ENCODE results near the gene FDXACB1.

FDXACB1 gene, protein sequence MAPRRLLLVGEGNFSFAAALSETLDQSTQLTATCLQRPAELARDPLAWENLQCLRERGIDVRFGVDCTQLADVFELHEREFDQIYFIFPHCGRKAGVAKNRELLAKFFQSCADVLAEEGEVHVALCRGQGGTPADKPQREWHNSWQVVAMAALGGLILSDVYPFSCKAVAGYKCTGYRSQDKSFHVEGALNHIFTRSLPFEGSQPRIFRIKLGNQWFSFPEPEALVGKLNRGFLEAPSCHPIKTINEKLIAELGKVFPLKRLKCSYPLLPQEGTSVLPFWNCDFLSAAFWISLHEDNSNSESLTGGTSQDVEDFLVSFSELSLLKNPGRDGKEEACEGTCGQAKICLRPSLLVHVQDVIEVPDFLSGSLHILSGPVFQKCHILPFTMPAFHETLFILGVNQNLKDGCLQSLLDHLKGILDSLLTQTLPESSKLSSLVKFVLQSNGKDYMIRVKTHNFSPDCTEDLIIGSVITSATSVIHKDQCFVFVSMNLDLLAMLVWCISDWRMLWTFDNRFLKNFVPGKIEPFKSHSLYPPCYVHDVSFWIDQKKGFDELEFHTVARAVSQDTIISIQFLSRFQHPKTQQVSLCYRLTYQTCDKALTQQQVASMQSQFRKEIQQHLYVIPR

GRCh38 chr11:111878849-111879636 is at the start of gene FDXACB1, which contains the start of gene CFAP68:
Gene FDXACB1, minus strand, starts transcription at chr11:111879165. Its CDS starts 33 bp downstream, at chr11:111879132.
Gene CFAP68, plus strand, starts transcription at chr11:111879541. Its CDS starts 20 bp downstream, at chr11:111879561.
- peak; percentile 91 for DNase-seq (ENCODE audit: extremely low read depth, low read depth)

DNA sequence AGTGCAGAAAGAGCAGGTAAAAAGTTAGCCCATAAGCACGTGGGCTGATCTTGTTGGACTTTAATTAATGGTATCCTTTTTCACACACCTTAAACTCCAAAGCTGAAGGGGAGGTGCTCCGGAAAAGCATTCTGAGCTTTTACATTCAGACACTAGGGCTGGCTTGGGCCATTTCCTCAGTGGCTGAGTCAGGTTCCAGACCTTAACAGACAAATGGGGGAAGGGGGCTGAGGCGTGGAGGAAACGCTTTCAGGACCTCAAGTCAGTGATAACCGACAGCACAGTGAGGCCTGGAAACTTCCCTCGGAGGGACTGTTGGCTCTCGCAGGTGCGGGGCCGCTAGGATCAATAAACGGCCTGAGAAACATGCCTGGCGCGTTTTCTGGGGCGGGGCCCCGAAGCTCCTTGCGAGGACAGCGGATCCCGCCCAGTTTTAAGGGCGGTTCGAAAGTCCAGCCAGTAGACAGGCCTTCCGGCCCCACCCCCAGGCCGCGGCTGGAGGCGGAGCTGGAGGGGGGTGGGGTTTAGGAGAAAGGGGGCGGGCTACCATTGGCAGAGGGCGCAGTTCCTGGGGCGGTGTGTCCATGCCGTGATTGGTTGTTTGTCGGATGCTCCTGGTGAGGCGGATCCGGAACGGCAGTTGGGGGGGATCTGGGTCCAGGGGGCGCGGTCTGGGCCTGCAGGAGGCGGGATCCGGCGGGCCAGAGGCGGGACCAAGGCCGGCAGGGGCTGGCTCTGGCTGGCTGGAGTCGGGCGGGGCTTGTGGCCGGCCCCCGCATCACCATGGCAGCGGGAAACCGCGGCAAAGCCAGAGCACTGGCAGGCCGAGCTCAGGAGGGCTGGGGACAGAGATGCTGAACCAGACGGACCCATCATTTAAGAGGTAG is 47.8 kb upstream of the FDXACB1 start:
- TF ChIP-seq, protein P1, sequence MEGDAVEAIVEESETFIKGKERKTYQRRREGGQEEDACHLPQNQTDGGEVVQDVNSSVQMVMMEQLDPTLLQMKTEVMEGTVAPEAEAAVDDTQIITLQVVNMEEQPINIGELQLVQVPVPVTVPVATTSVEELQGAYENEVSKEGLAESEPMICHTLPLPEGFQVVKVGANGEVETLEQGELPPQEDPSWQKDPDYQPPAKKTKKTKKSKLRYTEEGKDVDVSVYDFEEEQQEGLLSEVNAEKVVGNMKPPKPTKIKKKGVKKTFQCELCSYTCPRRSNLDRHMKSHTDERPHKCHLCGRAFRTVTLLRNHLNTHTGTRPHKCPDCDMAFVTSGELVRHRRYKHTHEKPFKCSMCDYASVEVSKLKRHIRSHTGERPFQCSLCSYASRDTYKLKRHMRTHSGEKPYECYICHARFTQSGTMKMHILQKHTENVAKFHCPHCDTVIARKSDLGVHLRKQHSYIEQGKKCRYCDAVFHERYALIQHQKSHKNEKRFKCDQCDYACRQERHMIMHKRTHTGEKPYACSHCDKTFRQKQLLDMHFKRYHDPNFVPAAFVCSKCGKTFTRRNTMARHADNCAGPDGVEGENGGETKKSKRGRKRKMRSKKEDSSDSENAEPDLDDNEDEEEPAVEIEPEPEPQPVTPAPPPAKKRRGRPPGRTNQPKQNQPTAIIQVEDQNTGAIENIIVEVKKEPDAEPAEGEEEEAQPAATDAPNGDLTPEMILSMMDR (IDR thresholded peaks at IDR 0.05; ENCODE audit: low read depth, low read length) = no peak; the same call in 1 of the 2 replicates
- DNase-seq (ENCODE audit: extremely low read depth, low read depth) = peak; percentile 94

More at GRCh38 chr11:111878849-111879636, at the start of gene FDXACB1, which contains the start of gene CFAP68:
- TF ChIP-seq, protein P1 (IDR thresholded peaks at IDR 0.05; ENCODE audit: low read depth, low read length) = peak; percentile 99

GRCh38 chr11:111925953-111926352 is 47.0 kb upstream of the FDXACB1 start:
- TF ChIP-seq, protein P1 (IDR thresholded peaks at IDR 0.05; ENCODE audit: low read depth, low read length) = no peak
- DNase-seq (ENCODE audit: extremely low read depth, low read depth) = no peak

GRCh38 chr11:111923951-111924350 is 45.0 kb upstream of the FDXACB1 start:
- TF ChIP-seq, protein P1 (IDR thresholded peaks at IDR 0.05; ENCODE audit: low read depth, low read length) = no peak
- no peak for DNase-seq (ENCODE audit: extremely low read depth, low read depth)

- TF ChIP-seq, protein P1 (IDR thresholded peaks at IDR 0.05; ENCODE audit: low read depth, low read length) = no peak
- DNase-seq (ENCODE audit: extremely low read depth, low read depth) = no peak
Observed at GRCh38 chr11:111923351-111923788, 44.4 kb upstream of the FDXACB1 start.

DNA sequence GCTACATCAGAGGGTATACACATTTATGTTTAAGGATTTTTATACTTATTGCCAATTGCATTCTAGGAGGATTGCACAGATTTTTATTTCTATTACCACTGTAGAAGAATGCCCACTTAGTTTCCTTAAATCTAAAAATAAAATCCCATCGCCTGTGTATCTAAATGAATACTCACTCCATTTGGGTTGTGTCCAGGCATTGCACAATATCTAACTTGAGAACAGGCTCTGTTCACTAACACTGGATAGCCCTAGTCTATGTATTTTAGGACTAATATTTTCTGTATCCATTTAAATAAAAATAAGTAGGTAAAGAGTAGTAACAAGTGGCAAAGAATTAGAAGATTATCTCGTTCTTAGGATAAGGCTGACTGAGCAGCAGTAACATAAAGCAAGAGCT is 43.8 kb upstream of the FDXACB1 start:
- DNase-seq (ENCODE audit: extremely low read depth, low read depth) = no peak
- TF ChIP-seq, protein P1 (IDR thresholded peaks at IDR 0.05; ENCODE audit: low read depth, low read length) = no peak

All from AG09319 (cell line).